GM10248 (cell line): ENCODE data around the gene TGIF2.

Experiments
- CTCF ChIA-PET: fragments of 300-600 bp; sonication (Branson Sonifier 250); formaldehyde crosslinking; extraction: SDS; loops from one replicate; lab custom pipeline; 2021; ENCODE audit warnings: antibody characterized with exemption; lab: Yijun Ruan, JAX
- POLR2A ChIA-PET: fragments of 350-650 bp; sonication (Branson Sonifier 250); formaldehyde crosslinking; extraction: SDS; loops from one replicate; lab custom pipeline; 2020; ENCODE audit warnings: antibody characterized with exemption; lab: Yijun Ruan, JAX
- DNase-seq: peaks from one replicate; pipeline ENCODE4 v3.0.0; 2012; ENCODE audit errors: extremely low spot score
- TF ChIP-seq, protein P1 (sequence below): IDR thresholded peaks from 2 replicates; pipeline ENCODE4 v1.5.1; 2012; ENCODE audit warnings: mild to moderate bottlenecking, low read depth; ENCODE audit errors: extremely low read depth, missing control alignments, control extremely low read depth

The TGIF2 gene

GRCh38 chr20:36587388-36588070 is 14.1 kb downstream of the TGIF2 start:
- TF ChIP-seq, protein P1, sequence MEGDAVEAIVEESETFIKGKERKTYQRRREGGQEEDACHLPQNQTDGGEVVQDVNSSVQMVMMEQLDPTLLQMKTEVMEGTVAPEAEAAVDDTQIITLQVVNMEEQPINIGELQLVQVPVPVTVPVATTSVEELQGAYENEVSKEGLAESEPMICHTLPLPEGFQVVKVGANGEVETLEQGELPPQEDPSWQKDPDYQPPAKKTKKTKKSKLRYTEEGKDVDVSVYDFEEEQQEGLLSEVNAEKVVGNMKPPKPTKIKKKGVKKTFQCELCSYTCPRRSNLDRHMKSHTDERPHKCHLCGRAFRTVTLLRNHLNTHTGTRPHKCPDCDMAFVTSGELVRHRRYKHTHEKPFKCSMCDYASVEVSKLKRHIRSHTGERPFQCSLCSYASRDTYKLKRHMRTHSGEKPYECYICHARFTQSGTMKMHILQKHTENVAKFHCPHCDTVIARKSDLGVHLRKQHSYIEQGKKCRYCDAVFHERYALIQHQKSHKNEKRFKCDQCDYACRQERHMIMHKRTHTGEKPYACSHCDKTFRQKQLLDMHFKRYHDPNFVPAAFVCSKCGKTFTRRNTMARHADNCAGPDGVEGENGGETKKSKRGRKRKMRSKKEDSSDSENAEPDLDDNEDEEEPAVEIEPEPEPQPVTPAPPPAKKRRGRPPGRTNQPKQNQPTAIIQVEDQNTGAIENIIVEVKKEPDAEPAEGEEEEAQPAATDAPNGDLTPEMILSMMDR, result no peak
- no peak for DNase-seq
- ChIA-PET CTCF (interaction anchor here (0.7 to 5.8 kb wide), 5 partner anchors 9 to 17 kb away, joined by 3 to 43 read pairs (median 6); partner anchors contain the start of gene RAB5IF), POLR2A (interaction anchor here (0.6 to 1.3 kb wide), 3 partner anchors 12 to 758 kb away, joined by 3 to 6 read pairs (median 4); no protein-coding TSS in a partner anchor)

- CTCF ChIA-PET, result interaction anchor here (1.3 to 5.8 kb wide), 4 partner anchors 11 to 91 kb away, joined by 3 to 43 read pairs (median 16); partner anchors contain the start of gene RAB5IF
- DNase-seq, result no peak
- TF ChIP-seq, protein P1, result no peak
- POLR2A ChIA-PET, result no interaction called here
Measured at GRCh38 chr20:36591281-36591680, 17.9 kb downstream of the TGIF2 start.

DNA sequence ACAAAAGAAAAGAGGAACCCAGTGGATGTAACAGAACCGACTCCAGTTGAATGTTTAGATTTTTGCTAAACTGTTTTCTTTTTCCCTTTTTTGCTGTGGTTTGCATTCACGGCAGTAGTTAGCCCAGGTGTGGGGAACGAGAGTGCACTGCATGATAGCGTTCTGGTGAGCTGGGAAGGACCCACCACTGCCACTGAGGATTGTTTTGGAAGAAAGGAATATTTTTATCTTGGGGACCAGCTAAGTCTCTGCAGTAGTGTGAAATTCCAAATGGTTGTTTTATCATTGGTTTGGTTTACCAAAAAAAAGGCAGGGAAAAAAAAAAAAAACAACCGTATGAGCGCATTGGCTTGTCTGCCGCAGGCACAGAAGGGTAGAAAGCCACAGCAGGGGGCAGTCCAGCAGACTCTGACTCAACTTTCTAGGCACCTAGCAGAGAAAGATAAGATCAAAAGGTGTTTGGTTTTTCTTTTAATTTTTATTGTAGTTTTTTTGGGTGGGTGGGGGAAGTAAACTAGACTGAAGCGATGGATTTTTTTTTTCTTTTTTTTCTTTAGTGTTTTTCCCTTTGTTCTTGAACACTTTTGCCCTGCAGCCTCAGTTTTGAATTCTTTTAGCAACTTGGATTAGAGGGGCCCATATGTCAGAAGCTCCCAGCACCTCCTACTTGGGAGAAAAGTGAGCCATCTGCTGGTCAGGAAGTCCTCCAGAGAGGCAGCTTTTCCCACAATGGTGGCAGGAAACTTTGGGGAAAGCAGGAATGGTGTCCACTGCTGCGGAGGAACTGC is 18.7 kb downstream of the TGIF2 start:
- TF ChIP-seq, protein P1, result peak; percentile 49
- CTCF ChIA-PET, result interaction anchor here (0.6 to 5.8 kb wide), 6 partner anchors 10 to 92 kb away, joined by 3 to 43 read pairs (median 4); partner anchors contain the start of gene RAB5IF
- DNase-seq, result no peak
- POLR2A ChIA-PET, result no interaction called here

GRCh38 chr20:36593347-36593929 is 20.0 kb downstream of the TGIF2 start:
- DNase-seq, result no peak
- CTCF ChIA-PET, result interaction anchor here (0.8 to 5.9 kb wide), 9 partner anchors 12 to 271 kb away, joined by 3 to 62 read pairs (median 5); partner anchors contain the start of gene RAB5IF
- TF ChIP-seq, protein P1, result no peak
- POLR2A ChIA-PET, result interaction anchor here (2.1 to 2.5 kb wide), 2 partner anchors 11 to 19 kb away, joined by 6 to 24 read pairs; partner anchors contain the start of genes RAB5IF and TGIF2

- CTCF ChIA-PET, result interaction anchor here (1.2 to 1.9 kb wide), 2 partner anchors 10 to 78 kb away, joined by 3 to 7 read pairs; no protein-coding TSS in a partner anchor
- POLR2A ChIA-PET, result interaction anchor here (0.6 kb wide), 1 partner anchor 14 kb away, joined by 5 read pairs; no protein-coding TSS in a partner anchor
- DNase-seq, result no peak
- TF ChIP-seq, protein P1, result no peak
Measured at GRCh38 chr20:36599912-36600345, 26.5 kb downstream of the TGIF2 start.

DNA sequence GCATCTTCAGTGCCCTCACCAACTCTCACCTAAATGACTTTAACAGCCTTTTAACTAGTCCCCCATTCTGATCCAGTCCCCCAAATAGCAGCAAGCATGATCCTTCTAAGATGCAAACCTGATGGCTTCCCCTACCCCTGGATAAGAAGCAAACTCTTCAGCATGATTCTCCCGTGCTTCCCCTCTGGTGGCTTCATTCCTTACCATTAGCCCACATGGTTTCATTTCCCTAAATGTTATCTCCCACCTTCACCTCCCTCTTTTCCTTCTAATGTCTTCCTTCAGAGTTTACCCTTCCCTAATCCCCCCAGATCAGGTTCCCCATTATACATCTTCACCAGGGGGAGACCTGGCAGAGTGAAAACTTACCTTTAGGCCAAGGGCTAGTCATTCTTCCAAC is 28.1 kb downstream of the TGIF2 start:
- CTCF ChIA-PET, result no interaction called here
- no peak for DNase-seq
- POLR2A ChIA-PET, result no interaction called here
- TF ChIP-seq, protein P1, result no peak
